Measurements from ENCODE around the gene PLD1. TPM values are rescaled to one million over a fixed set of nuclear protein-coding genes. Genes with fewer than 3 reads are reported as not detected.

Gene PLD1
- total RNA-seq, 1 donor: 18.1 TPM

- Histone ChIP-seq H3K36me3 (ENCODE audit: insufficient read depth, low read length) (no peaks in the 10 kb centered on the region), H4K20me1 (ENCODE audit: insufficient read depth, low read length) (no peaks in the 10 kb centered on the region), H3K79me2 (ENCODE audit: insufficient read depth, low read length) (no peaks in the 10 kb centered on the region), H2AFZ (ENCODE audit: low read length) (no peak overlapping the region), H3K27ac (ENCODE audit: low read depth, low read length) (no peak overlapping the region), H3K27me3 (ENCODE audit: insufficient read depth, low read length) (peaks cover 11% of the 10 kb centered on the region), H3K9me3 (ENCODE audit: low read depth, low read length) (no peaks in the 10 kb centered on the region), H3K4me2 (ENCODE audit: insufficient read depth, low read length) (no peak overlapping the region), H3K4me3 (ENCODE audit: insufficient read depth, low read length) (no peak overlapping the region), H3K4me1 (ENCODE audit: insufficient read depth, low read length) (no peaks in the 10 kb centered on the region)
- TF ChIP-seq CTCF (IDR thresholded peaks at IDR 0.05; ENCODE audit: extremely low read depth, low read depth, low read length): no peak
- DNase-seq (ENCODE audit: insufficient read length, low spot score, missing footprints): no peak
Observed at GRCh38 chr3:171591070-171591469, 219.2 kb downstream of the PLD1 start.

GRCh38 chr3:171586274-171586673, 224.0 kb downstream of the PLD1 start:
- no peaks in the 10 kb centered on the region for H3K4me1 ChIP-seq (ENCODE audit: insufficient read depth, low read length)
- H3K4me2 ChIP-seq (ENCODE audit: insufficient read depth, low read length): no peak overlapping the region
- no peak overlapping the region for H3K4me3 ChIP-seq (ENCODE audit: insufficient read depth, low read length)
- no peak overlapping the region for H2AFZ ChIP-seq (ENCODE audit: low read length)
- no peaks in the 10 kb centered on the region for H3K79me2 ChIP-seq (ENCODE audit: insufficient read depth, low read length)
- no peak for TF ChIP-seq CTCF (IDR thresholded peaks at IDR 0.05; ENCODE audit: extremely low read depth, low read depth, low read length)
- H3K36me3 ChIP-seq (ENCODE audit: insufficient read depth, low read length): no peaks in the 10 kb centered on the region
- peaks cover 21% of the 10 kb centered on the region for H3K27me3 ChIP-seq (ENCODE audit: insufficient read depth, low read length)
- DNase-seq (ENCODE audit: insufficient read length, low spot score, missing footprints): no peak
- no peaks in the 10 kb centered on the region for H3K9me3 ChIP-seq (ENCODE audit: low read depth, low read length)
- no peaks in the 10 kb centered on the region for H4K20me1 ChIP-seq (ENCODE audit: insufficient read depth, low read length)
- H3K27ac ChIP-seq (ENCODE audit: low read depth, low read length): no peak overlapping the region

- H3K27me3 ChIP-seq (ENCODE audit: insufficient read depth, low read length): peaks cover 21% of the 10 kb centered on the region
- H3K27ac ChIP-seq (ENCODE audit: low read depth, low read length): no peak overlapping the region
- H3K79me2 ChIP-seq (ENCODE audit: insufficient read depth, low read length): no peaks in the 10 kb centered on the region
- H4K20me1 ChIP-seq (ENCODE audit: insufficient read depth, low read length): no peaks in the 10 kb centered on the region
- no peaks in the 10 kb centered on the region for H3K9me3 ChIP-seq (ENCODE audit: low read depth, low read length)
- TF ChIP-seq CTCF (IDR thresholded peaks at IDR 0.05; ENCODE audit: extremely low read depth, low read depth, low read length): no peak
- H3K36me3 ChIP-seq (ENCODE audit: insufficient read depth, low read length): no peaks in the 10 kb centered on the region
- no peak overlapping the region for H3K4me3 ChIP-seq (ENCODE audit: insufficient read depth, low read length)
- H2AFZ ChIP-seq (ENCODE audit: low read length): no peak overlapping the region
- DNase-seq (ENCODE audit: insufficient read length, low spot score, missing footprints): no peak
- H3K4me2 ChIP-seq (ENCODE audit: insufficient read depth, low read length): no peak overlapping the region
- H3K4me1 ChIP-seq (ENCODE audit: insufficient read depth, low read length): no peaks in the 10 kb centered on the region
Observed at GRCh38 chr3:171585039-171585438, 225.2 kb downstream of the PLD1 start.

- Histone ChIP-seq H3K4me1 (ENCODE audit: insufficient read depth, low read length) (no peaks in the 10 kb centered on the region), H2AFZ (ENCODE audit: low read length) (no peak overlapping the region), H3K27ac (ENCODE audit: low read depth, low read length) (no peak overlapping the region), H4K20me1 (ENCODE audit: insufficient read depth, low read length) (no peaks in the 10 kb centered on the region), H3K79me2 (ENCODE audit: insufficient read depth, low read length) (no peaks in the 10 kb centered on the region), H3K9me3 (ENCODE audit: low read depth, low read length) (no peaks in the 10 kb centered on the region), H3K4me2 (ENCODE audit: insufficient read depth, low read length) (no peak overlapping the region), H3K36me3 (ENCODE audit: insufficient read depth, low read length) (no peaks in the 10 kb centered on the region), H3K27me3 (ENCODE audit: insufficient read depth, low read length) (peaks cover 21% of the 10 kb centered on the region), H3K4me3 (ENCODE audit: insufficient read depth, low read length) (no peak overlapping the region)
- no peak for TF ChIP-seq CTCF (IDR thresholded peaks at IDR 0.05; ENCODE audit: extremely low read depth, low read depth, low read length)
- DNase-seq (ENCODE audit: insufficient read length, low spot score, missing footprints): no peak
Observed at GRCh38 chr3:171584100-171584499, 226.2 kb downstream of the PLD1 start.

All from osteoblast (primary cell).